Liver (tissue), 9 donors: Measurements from ENCODE around the gene RALGPS1. TPM values are rescaled to one million over a fixed set of nuclear protein-coding genes. Genes with fewer than 3 reads are reported as not detected.

ENCODE experiments used
- DNase-seq: peaks from one replicate; pipeline ENCODE4 v3.0.0-alpha.2; 2017; ENCODE audit warnings: low spot score
- H3K27ac ChIP-seq, 2 donors: one replicate each; pipeline ENCODE4 v1.7.0; 2013; ENCODE audit warnings: inconsistent platforms in 2 of 2, low read length in 2 of 2, control low read depth in 1 of 2, low read depth in 1 of 2, mild to moderate bottlenecking in 1 of 2
- H3K27me3 ChIP-seq, 4 donors: one replicate each; pipeline versions ENCODE4 v1.6.1 to v1.7.0; 2013; ENCODE audit warnings: low read length in 3 of 4, inconsistent platforms in 1 of 4, mild to moderate bottlenecking in 1 of 4, moderate library complexity in 1 of 4; ENCODE audit not compliant: control insufficient read depth in 4 of 4, insufficient read depth in 4 of 4
- H3K36me3 ChIP-seq, 4 donors: one replicate each; pipeline versions ENCODE4 v1.6.1 to v1.7.0; 2013; ENCODE audit warnings: low read length in 3 of 4, mild to moderate bottlenecking in 3 of 4, low read depth in 1 of 4, moderate library complexity in 1 of 4; ENCODE audit not compliant: control insufficient read depth in 4 of 4, insufficient read depth in 3 of 4
- H3K4me1 ChIP-seq, 4 donors: one replicate each; pipeline versions ENCODE4 v1.6.1 to v1.7.0; 2013; ENCODE audit warnings: low read length in 3 of 4, mild to moderate bottlenecking in 3 of 4, moderate library complexity in 1 of 4; ENCODE audit not compliant: control insufficient read depth in 4 of 4, insufficient read depth in 4 of 4
- H3K4me3 ChIP-seq, 3 donors: one replicate each; pipeline versions ENCODE4 v1.6.1 to v1.7.0; 2013; ENCODE audit warnings: low read length in 3 of 3, control low read depth in 1 of 3, low read depth in 1 of 3, mild to moderate bottlenecking in 1 of 3
- H3K9ac ChIP-seq, 2 donors: one replicate each; pipeline ENCODE4 v1.7.0; 2013; ENCODE audit warnings: low read length in 2 of 2, mild to moderate bottlenecking in 2 of 2, moderate library complexity in 2 of 2, control low read depth in 1 of 2, low read depth in 1 of 2
- H3K9me3 ChIP-seq, 4 donors: one replicate each; pipeline versions ENCODE4 v1.6.1 to v1.7.0; 2013; ENCODE audit warnings: low read length in 3 of 4; ENCODE audit not compliant: control insufficient read depth in 4 of 4
- EGR1 ChIP-seq, 2 donors: IDR thresholded peaks; 2 replicates each; pipeline ENCODE4 v1.6.1; 2016 to 2018; ENCODE audit warnings: antibody characterized with exemption in 2 of 2, low read depth in 2 of 2
- FOXA1 ChIP-seq: IDR thresholded peaks from 2 replicates; pipeline ENCODE4 v1.6.1; 2016; ENCODE audit warnings: antibody characterized with exemption
- FOXA2 ChIP-seq: IDR thresholded peaks from 2 replicates; pipeline ENCODE4 v1.6.1; 2016; ENCODE audit warnings: antibody characterized with exemption
- GABPA ChIP-seq, 2 donors: IDR thresholded peaks in 1 of 2; conservative IDR thresholded peaks in 1 of 2; 2 replicates each; pipeline ENCODE4 v1.6.1; 2016; ENCODE audit warnings: antibody characterized with exemption in 2 of 2, mild to moderate bottlenecking in 1 of 2, moderate library complexity in 1 of 2
- HNF4A ChIP-seq, 2 donors: conservative IDR thresholded peaks; 2 replicates each; pipeline ENCODE4 v1.6.1; 2016; ENCODE audit warnings: antibody characterized with exemption in 2 of 2, mild to moderate bottlenecking in 2 of 2
- HNF4G ChIP-seq: IDR thresholded peaks from 2 replicates; pipeline ENCODE4 v1.6.1; 2016; ENCODE audit warnings: antibody characterized with exemption
- NR2F2 ChIP-seq: IDR thresholded peaks from 2 replicates; pipeline ENCODE4 v1.6.1; 2016; ENCODE audit warnings: antibody characterized with exemption
- RAD21 ChIP-seq, 2 donors: IDR thresholded peaks; 2 replicates each; pipeline ENCODE4 v1.6.1; 2016; ENCODE audit warnings: antibody characterized with exemption in 2 of 2, mild to moderate bottlenecking in 2 of 2
- RXRA ChIP-seq, 2 donors: IDR thresholded peaks; 2 replicates each; pipeline ENCODE4 v1.6.1; 2017 to 2018; ENCODE audit warnings: antibody characterized with exemption in 2 of 2, mild to moderate bottlenecking in 1 of 2
- SP1 ChIP-seq: IDR thresholded peaks from 2 replicates; pipeline ENCODE4 v1.6.1; 2018; ENCODE audit warnings: antibody characterized with exemption, mild to moderate bottlenecking
- TAF1 ChIP-seq: conservative IDR thresholded peaks from 2 replicates; pipeline ENCODE4 v1.6.1; 2016; ENCODE audit warnings: antibody characterized with exemption, mild to moderate bottlenecking
- WGBS: extraction: QIAGEN DNeasy Blood & Tissue Kit; methylation state at CpG from one replicate; pipeline ENCODE4 v1.1.7; 2013; 5-methylcytosine and 5-hydroxymethylcytosine counted together
- polyA plus RNA-seq, 2 donors: library from polyadenylated mRNA; stranded (reverse) in 1 of 2; unstranded in 1 of 2; fragments of 200-250 nt in 1 of 2; fragments of >200 nt in 1 of 2; fragmentation: Nextera tagmentation in 1 of 2; extraction: Ambion mirVana in 1 of 2; gene quantifications; one replicate each; pipeline versions ENCODE4 v1.2.1 to v1.2.3, GENCODE V29; 2013 to 2015
- total RNA-seq, 2 donors: library from RNA; depleted of rRNA; stranded (reverse); fragments of >200 nt; gene quantifications; one replicate each; pipeline ENCODE4 v1.2.3, GENCODE V29; 2014
- TF ChIP-seq, protein P1 (sequence below): fragments of 150-350 bp; IDR thresholded peaks from 2 replicates; pipeline ENCODE4 v1.5.1; 2017; ENCODE audit warnings: improper control_type of control experiment, low read depth, low read length; ENCODE audit not compliant: missing input control
- TF ChIP-seq, protein P2 (sequence below): IDR thresholded peaks from 2 replicates; pipeline ENCODE4 v1.6.1; 2016; ENCODE audit warnings: antibody characterized with exemption
- TF ChIP-seq, protein P3 (sequence below): IDR thresholded peaks from 2 replicates; pipeline ENCODE4 v1.6.1; 2016; ENCODE audit warnings: antibody characterized with exemption, mild to moderate bottlenecking
- TF ChIP-seq, protein P4 (sequence below): IDR thresholded peaks from 2 replicates; pipeline ENCODE4 v1.6.1; 2016; ENCODE audit warnings: antibody characterized with exemption
- TF ChIP-seq, protein P5 (sequence below): IDR thresholded peaks from 2 replicates; pipeline ENCODE4 v1.6.1; 2016; ENCODE audit warnings: antibody characterized with exemption
- donor health status: healthy.
- donor health status: healthy.
- donor health status: healthy.
- donor health status: healthy.
- donor health status: healthy.

RALGPS1 gene
- total and polyA plus RNA-seq, 4 donors, result 1.4 to 2.7 (median 2.0) TPM

DNA sequence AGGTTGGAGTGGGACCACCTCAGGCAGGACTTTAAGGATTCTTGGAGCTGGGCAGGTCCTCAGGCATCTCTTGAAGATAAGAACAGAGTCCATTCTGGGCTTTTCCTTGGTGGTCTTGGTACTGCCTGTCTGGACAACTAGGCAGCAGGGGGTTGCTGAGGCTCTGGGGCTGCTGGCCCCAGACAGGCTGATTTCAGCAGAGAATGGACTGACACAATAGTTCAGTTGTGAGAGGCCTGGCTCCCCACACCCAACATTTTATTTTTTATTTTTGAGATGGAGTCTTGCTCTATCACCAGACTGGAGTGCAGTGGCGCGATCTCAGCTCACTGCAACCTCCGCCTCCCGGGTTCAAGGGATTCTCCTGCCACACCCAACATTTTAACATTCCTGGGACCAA, 203.2 kb downstream of the RALGPS1 start:
- H3K4me1 ChIP-seq, result peaks cover 0 to 15% (median 4%) of the 10 kb centered on the region in 4 donors
- no peak for TF ChIP-seq HNF4A (conservative IDR thresholded peaks at IDR 0.05)
- no peak for TF ChIP-seq SP1
- TF ChIP-seq RXRA (IDR thresholded peaks at IDR 0.05), result no peak
- TF ChIP-seq, protein P1, sequence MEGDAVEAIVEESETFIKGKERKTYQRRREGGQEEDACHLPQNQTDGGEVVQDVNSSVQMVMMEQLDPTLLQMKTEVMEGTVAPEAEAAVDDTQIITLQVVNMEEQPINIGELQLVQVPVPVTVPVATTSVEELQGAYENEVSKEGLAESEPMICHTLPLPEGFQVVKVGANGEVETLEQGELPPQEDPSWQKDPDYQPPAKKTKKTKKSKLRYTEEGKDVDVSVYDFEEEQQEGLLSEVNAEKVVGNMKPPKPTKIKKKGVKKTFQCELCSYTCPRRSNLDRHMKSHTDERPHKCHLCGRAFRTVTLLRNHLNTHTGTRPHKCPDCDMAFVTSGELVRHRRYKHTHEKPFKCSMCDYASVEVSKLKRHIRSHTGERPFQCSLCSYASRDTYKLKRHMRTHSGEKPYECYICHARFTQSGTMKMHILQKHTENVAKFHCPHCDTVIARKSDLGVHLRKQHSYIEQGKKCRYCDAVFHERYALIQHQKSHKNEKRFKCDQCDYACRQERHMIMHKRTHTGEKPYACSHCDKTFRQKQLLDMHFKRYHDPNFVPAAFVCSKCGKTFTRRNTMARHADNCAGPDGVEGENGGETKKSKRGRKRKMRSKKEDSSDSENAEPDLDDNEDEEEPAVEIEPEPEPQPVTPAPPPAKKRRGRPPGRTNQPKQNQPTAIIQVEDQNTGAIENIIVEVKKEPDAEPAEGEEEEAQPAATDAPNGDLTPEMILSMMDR, result no peak
- no peak for TF ChIP-seq HNF4G
- TF ChIP-seq, protein P2, sequence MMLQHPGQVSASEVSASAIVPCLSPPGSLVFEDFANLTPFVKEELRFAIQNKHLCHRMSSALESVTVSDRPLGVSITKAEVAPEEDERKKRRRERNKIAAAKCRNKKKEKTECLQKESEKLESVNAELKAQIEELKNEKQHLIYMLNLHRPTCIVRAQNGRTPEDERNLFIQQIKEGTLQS, result no peak
- no peak for TF ChIP-seq FOXA1
- TF ChIP-seq GABPA (IDR thresholded peaks at IDR 0.05 in 1 of 2, conservative IDR thresholded peaks at IDR 0.05 in 1 of 2), result no peak
- TF ChIP-seq RAD21 (IDR thresholded peaks at IDR 0.05), result no peak
- no peak for TF ChIP-seq EGR1 (IDR thresholded peaks at IDR 0.05; ENCODE audit: low read depth in 2 of 2)
- TF ChIP-seq, protein P3, sequence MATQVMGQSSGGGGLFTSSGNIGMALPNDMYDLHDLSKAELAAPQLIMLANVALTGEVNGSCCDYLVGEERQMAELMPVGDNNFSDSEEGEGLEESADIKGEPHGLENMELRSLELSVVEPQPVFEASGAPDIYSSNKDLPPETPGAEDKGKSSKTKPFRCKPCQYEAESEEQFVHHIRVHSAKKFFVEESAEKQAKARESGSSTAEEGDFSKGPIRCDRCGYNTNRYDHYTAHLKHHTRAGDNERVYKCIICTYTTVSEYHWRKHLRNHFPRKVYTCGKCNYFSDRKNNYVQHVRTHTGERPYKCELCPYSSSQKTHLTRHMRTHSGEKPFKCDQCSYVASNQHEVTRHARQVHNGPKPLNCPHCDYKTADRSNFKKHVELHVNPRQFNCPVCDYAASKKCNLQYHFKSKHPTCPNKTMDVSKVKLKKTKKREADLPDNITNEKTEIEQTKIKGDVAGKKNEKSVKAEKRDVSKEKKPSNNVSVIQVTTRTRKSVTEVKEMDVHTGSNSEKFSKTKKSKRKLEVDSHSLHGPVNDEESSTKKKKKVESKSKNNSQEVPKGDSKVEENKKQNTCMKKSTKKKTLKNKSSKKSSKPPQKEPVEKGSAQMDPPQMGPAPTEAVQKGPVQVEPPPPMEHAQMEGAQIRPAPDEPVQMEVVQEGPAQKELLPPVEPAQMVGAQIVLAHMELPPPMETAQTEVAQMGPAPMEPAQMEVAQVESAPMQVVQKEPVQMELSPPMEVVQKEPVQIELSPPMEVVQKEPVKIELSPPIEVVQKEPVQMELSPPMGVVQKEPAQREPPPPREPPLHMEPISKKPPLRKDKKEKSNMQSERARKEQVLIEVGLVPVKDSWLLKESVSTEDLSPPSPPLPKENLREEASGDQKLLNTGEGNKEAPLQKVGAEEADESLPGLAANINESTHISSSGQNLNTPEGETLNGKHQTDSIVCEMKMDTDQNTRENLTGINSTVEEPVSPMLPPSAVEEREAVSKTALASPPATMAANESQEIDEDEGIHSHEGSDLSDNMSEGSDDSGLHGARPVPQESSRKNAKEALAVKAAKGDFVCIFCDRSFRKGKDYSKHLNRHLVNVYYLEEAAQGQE, result no peak
- TF ChIP-seq FOXA2, result no peak
- TF ChIP-seq, protein P4, sequence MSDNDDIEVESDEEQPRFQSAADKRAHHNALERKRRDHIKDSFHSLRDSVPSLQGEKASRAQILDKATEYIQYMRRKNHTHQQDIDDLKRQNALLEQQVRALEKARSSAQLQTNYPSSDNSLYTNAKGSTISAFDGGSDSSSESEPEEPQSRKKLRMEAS, result no peak
- TF ChIP-seq TAF1, result no peak
- TF ChIP-seq, protein P5, sequence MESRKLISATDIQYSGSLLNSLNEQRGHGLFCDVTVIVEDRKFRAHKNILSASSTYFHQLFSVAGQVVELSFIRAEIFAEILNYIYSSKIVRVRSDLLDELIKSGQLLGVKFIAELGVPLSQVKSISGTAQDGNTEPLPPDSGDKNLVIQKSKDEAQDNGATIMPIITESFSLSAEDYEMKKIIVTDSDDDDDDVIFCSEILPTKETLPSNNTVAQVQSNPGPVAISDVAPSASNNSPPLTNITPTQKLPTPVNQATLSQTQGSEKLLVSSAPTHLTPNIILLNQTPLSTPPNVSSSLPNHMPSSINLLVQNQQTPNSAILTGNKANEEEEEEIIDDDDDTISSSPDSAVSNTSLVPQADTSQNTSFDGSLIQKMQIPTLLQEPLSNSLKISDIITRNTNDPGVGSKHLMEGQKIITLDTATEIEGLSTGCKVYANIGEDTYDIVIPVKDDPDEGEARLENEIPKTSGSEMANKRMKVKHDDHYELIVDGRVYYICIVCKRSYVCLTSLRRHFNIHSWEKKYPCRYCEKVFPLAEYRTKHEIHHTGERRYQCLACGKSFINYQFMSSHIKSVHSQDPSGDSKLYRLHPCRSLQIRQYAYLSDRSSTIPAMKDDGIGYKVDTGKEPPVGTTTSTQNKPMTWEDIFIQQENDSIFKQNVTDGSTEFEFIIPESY, result no peak
- TF ChIP-seq NR2F2, result no peak
- H3K9me3 ChIP-seq, result no peaks in the 10 kb centered on the region
- no peak overlapping the region for H3K9ac ChIP-seq
- no peak overlapping the region for H3K27ac ChIP-seq
- H3K4me3 ChIP-seq, result no peak overlapping the region
- no peaks in the 10 kb centered on the region for H3K27me3 ChIP-seq
- 97% methylated on average over 4 of the region's 4 CpGs for whole genome bisulfite sequencing
- H3K36me3 ChIP-seq, result no peaks in the 10 kb centered on the region
- no peak for DNase-seq
